H1 (cell line): Measurements from ENCODE around the gene SPACA4. TPM values are rescaled to one million over a fixed set of nuclear protein-coding genes. Genes with fewer than 3 reads are reported as not detected.

Experiments
- FOSL1 ChIP-seq: IDR thresholded peaks from 2 replicates; pipeline ENCODE4 v1.6.1; 2011; ENCODE audit warnings: mild to moderate bottlenecking, low read depth, low read length, moderate library complexity; ENCODE audit not compliant: insufficient read depth
- POU5F1 ChIP-seq: IDR thresholded peaks from 2 replicates; pipeline ENCODE4 v1.6.1; 2011; ENCODE audit warnings: low read depth, mild to moderate bottlenecking, low read length, moderate library complexity
- SIN3A ChIP-seq, 2 experiments: IDR thresholded peaks in 1 of 2; conservative IDR thresholded peaks in 1 of 2; 2 replicates each; pipeline ENCODE4 v1.6.1; 2011 to 2012; ENCODE audit warnings: low read length in 2 of 2, improper control_type of control experiment in 1 of 2, low read depth in 1 of 2, mild to moderate bottlenecking in 1 of 2
- polyA plus RNA-seq, 7 experiments: library from polyadenylated mRNA; depleted of rRNA in 3 of 7; stranded (reverse) in 5 of 7; unstranded in 2 of 7; fragments of >200 nt in 5 of 7; fragments of 200-250 nt in 2 of 7; gene quantifications; 1 replicate in 5 of 7; 2 replicates in 1 of 7; 4 replicates in 1 of 7; pipeline versions ENCODE4 v1.2.1 to v1.2.3, GENCODE V29; 2011 to 2013; ENCODE audit warnings: missing spikeins in 2 of 7, mixed read lengths in 2 of 7
- total RNA-seq: library from RNA; stranded (reverse); fragmentation: NEBNext Ultra II Directional; extraction: Animal tissue kit (Norgen Biotek cat#: 25700); gene quantifications from 2 replicates; pipeline ENCODE4 v1.2.1, GENCODE V29; 2021
- TF ChIP-seq, protein P1 (sequence below): fragments of 300-600 bp; sonication (generic); IDR thresholded peaks from 2 replicates; pipeline ENCODE4 v1.7.1; 2012; ENCODE audit warnings: low read length, moderate library complexity, mild to moderate bottlenecking, inconsistent platforms; ENCODE audit not compliant: insufficient replicate concordance

The SPACA4 gene
- total and polyA plus RNA-seq, 2 of the 8 experiments (the other 6 are each of a cell fraction or from before 2014, with no cell fraction given) = not detected

DNA sequence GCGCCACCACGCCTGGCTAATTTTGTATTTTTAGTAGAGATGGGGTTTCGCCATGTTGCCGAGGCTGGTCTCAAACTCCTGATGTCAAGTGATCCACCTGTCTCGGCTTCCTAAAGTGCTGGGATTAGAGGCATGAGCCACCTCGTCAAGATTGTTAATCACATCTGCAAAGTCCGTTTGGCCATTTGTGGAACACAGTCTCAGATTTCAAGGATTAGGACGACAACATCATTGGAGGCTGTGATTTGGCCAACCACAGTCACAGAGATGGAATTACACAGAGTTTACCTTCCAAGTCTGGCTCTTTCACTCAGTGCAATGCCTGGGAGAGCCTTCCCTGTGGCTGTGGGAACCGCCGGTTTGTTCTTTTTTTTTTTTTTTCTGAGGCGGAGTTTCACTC is 36.7 kb upstream of the SPACA4 start (continued):
- TF ChIP-seq, protein P1, sequence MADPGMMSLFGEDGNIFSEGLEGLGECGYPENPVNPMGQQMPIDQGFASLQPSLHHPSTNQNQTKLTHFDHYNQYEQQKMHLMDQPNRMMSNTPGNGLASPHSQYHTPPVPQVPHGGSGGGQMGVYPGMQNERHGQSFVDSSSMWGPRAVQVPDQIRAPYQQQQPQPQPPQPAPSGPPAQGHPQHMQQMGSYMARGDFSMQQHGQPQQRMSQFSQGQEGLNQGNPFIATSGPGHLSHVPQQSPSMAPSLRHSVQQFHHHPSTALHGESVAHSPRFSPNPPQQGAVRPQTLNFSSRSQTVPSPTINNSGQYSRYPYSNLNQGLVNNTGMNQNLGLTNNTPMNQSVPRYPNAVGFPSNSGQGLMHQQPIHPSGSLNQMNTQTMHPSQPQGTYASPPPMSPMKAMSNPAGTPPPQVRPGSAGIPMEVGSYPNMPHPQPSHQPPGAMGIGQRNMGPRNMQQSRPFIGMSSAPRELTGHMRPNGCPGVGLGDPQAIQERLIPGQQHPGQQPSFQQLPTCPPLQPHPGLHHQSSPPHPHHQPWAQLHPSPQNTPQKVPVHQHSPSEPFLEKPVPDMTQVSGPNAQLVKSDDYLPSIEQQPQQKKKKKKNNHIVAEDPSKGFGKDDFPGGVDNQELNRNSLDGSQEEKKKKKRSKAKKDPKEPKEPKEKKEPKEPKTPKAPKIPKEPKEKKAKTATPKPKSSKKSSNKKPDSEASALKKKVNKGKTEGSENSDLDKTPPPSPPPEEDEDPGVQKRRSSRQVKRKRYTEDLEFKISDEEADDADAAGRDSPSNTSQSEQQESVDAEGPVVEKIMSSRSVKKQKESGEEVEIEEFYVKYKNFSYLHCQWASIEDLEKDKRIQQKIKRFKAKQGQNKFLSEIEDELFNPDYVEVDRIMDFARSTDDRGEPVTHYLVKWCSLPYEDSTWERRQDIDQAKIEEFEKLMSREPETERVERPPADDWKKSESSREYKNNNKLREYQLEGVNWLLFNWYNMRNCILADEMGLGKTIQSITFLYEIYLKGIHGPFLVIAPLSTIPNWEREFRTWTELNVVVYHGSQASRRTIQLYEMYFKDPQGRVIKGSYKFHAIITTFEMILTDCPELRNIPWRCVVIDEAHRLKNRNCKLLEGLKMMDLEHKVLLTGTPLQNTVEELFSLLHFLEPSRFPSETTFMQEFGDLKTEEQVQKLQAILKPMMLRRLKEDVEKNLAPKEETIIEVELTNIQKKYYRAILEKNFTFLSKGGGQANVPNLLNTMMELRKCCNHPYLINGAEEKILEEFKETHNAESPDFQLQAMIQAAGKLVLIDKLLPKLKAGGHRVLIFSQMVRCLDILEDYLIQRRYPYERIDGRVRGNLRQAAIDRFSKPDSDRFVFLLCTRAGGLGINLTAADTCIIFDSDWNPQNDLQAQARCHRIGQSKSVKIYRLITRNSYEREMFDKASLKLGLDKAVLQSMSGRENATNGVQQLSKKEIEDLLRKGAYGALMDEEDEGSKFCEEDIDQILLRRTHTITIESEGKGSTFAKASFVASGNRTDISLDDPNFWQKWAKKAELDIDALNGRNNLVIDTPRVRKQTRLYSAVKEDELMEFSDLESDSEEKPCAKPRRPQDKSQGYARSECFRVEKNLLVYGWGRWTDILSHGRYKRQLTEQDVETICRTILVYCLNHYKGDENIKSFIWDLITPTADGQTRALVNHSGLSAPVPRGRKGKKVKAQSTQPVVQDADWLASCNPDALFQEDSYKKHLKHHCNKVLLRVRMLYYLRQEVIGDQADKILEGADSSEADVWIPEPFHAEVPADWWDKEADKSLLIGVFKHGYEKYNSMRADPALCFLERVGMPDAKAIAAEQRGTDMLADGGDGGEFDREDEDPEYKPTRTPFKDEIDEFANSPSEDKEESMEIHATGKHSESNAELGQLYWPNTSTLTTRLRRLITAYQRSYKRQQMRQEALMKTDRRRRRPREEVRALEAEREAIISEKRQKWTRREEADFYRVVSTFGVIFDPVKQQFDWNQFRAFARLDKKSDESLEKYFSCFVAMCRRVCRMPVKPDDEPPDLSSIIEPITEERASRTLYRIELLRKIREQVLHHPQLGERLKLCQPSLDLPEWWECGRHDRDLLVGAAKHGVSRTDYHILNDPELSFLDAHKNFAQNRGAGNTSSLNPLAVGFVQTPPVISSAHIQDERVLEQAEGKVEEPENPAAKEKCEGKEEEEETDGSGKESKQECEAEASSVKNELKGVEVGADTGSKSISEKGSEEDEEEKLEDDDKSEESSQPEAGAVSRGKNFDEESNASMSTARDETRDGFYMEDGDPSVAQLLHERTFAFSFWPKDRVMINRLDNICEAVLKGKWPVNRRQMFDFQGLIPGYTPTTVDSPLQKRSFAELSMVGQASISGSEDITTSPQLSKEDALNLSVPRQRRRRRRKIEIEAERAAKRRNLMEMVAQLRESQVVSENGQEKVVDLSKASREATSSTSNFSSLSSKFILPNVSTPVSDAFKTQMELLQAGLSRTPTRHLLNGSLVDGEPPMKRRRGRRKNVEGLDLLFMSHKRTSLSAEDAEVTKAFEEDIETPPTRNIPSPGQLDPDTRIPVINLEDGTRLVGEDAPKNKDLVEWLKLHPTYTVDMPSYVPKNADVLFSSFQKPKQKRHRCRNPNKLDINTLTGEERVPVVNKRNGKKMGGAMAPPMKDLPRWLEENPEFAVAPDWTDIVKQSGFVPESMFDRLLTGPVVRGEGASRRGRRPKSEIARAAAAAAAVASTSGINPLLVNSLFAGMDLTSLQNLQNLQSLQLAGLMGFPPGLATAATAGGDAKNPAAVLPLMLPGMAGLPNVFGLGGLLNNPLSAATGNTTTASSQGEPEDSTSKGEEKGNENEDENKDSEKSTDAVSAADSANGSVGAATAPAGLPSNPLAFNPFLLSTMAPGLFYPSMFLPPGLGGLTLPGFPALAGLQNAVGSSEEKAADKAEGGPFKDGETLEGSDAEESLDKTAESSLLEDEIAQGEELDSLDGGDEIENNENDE = no peak
- TF ChIP-seq POU5F1 = no peak
- no peak for TF ChIP-seq SIN3A (conservative IDR thresholded peaks at IDR 0.05 in 1 of 2, IDR thresholded peaks at IDR 0.05 in 1 of 2; ENCODE audit: low read depth in 1 of 2, low read length in 2 of 2)
- no peak for TF ChIP-seq FOSL1
